HCEC 1CT (cell line): ENCODE results near the gene SIN3A.

ENCODE experiments used
- DNase-seq: peaks from one replicate; pipeline ENCODE4 v3.0.0-alpha.2; 2017

SIN3A gene

DNA sequence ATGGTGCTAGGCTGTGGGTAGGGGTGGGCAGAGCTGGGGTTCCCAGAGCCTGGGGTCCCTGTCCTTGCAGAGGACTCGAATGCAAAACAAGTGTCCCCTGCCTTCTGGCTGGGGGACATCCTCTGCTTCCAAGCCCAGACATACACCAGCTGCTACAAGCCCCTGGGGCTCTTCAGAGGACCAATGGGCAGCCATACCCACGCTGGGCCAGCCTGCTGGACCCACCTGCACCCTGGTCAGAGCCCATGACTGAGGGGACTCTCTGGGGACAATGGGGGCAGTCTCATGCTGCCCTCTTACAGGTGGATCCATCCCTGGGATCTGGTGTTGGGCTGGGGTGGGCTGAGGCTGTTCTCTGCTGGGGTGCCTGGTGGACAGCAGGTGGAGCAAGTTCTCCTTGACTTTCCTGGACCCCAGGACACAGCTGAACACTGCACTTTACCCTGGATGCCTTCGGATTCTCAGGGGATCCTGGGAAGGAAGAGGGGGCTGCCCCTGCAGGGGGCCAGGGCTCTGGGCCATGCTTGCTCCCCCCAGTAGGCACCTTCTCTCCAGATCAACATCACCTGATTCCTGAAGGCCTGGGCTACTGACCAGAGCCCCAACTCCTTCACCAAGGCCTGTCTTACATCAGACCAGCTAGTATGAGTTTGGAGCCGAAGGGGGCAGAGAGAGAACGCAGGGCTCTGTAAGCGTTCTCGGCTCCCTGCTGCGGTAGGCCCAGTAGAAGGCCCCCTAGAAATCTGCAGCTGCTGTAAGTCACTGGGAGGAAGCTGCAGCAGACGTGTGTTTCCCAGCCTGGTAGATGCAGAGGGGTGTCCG, 122.8 kb downstream of the SIN3A start:
- DNase-seq = no peak

DNA sequence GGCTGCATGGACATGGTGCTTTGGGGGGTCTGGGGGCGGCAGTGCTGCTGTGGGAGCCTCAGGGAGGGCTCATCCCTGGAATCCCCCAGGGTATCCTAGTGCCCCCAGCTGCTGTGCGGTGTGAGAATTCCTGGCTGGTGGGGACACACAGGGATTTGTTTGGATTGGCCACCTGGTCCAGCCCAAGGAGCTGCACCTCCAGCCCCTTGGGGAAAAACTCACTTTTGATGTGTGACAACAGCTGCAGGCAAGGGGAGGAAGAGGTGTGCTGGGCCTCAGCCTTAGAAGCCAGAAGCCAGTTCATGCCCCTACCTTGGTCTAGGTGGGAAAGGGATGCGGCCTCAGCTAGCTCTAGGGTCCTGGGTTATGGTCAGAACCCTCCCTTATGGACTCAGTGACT, 124.0 kb downstream of the SIN3A start:
- DNase-seq = no peak

DNA sequence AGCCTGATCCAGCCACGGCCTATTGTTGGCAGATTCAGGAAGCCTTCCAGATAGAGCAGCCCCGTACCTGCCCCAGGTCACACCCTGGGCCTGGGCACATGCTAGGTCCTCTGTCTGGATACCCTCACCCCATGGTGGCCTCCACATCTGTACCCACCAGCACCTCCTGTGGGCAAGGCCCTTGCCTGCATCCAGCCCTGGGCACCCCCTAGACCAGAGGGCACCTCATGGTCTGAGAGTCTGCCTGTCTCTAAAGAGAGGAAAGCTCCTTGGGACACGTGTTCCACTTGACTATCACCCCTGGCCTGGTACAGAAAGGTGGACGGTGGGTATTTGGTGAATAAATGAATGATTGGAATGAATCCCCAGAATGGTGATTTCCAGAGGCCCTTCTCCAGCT, 124.5 kb downstream of the SIN3A start:
- DNase-seq = no peak

DNA sequence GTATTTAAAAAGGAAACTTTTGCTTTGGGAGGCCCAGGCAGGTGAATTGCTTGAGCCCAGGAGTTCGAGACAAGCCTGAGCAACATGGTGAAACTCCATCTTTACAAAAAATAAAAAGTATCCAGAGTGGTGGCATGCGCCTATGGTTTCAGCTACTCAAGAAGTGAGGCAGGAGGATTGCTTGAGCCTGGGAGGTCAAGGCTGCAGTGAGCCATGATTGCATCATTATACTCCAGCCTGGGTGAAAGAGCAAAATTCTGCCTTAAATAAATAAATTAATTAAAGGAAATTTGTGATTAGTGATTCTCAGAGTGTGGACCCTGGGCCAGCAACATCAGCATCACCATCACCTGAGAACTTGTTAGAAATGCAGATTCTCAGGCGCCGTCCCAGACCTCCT, 125.6 kb downstream of the SIN3A start:
- DNase-seq = no peak

DNA sequence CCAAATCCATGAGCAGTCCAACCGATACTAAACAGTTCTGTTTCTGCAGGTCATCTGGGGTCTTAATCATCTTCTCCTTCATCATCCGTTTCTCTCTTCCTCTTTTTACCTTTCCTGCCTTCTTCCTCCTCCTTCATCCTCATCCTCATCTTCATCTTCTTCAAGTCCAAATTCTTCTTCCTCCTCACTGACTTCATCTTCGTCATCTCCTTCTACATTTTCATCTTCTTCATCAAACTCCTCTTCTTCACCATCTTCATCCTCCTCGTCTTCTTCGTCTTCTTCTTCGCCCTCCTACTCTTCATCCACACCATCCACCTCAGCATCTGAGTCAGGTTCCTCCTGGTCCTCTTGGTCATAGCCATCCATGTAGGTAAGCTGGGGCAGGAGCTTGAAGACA, 129.8 kb downstream of the SIN3A start:
- no peak for DNase-seq
